Measurements from ENCODE around the gene FRMPD2. TPM values are rescaled to one million over a fixed set of nuclear protein-coding genes. Genes with fewer than 3 reads are reported as not detected.
"Not testable (repeated sequence)": the region's sequence is repeated elsewhere in the genome, so short reads cannot be mapped to it uniquely, and the experiment has no call there.

FRMPD2 gene
- total RNA-seq, 1 donor from 2014 or later, result under 0.01 TPM

- DNase-seq, result no peak
These were observed 74.7 kb downstream of the FRMPD2 start for GRCh38 chr10:48199580-48200377.

- no peak for DNase-seq
These were observed 77.1 kb downstream of the FRMPD2 start for GRCh38 chr10:48197236-48197899.

DNA sequence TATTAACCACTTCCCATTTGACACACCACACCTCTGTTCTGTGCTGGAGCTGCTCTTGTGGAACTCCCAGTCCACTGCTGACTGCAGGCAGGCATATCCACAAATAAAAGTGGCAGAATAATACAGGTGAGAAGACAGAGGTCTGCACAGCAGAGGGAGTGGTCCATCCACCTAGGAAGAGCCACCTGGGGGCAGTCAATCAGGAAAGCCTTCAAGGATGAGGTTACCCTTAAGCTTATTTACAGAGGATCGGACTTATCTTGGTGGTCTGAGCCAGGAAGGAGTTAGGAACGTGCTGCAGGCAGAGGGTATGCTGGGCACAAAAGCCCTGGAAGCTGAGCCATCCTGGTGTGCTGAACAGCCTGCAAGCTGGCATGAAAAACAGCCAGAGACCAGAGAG, 78.7 kb downstream of the FRMPD2 start:
- no peak for DNase-seq

DNA sequence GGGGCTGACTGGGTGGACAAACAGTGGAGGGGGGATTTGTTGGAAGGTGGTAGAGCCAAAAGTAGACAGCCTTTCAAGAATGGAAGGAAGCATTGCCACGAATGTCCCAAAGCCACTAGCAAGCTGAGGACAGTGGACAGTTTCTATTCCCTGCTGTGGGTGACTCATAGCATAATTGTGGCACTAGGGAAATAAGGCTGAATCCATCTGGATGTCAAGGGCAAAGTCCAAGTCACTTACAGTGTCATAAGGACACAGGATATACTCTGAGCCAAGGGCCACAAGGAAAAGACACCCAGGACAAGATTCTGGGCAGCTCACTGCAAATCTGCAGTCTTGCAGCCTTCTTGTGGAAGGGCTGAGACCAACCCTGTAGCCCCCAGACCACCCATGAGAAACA, 79.7 kb downstream of the FRMPD2 start:
- no peak for DNase-seq

- DNase-seq, result no peak
These were observed 80.9 kb downstream of the FRMPD2 start for GRCh38 chr10:48193556-48193955.

DNA sequence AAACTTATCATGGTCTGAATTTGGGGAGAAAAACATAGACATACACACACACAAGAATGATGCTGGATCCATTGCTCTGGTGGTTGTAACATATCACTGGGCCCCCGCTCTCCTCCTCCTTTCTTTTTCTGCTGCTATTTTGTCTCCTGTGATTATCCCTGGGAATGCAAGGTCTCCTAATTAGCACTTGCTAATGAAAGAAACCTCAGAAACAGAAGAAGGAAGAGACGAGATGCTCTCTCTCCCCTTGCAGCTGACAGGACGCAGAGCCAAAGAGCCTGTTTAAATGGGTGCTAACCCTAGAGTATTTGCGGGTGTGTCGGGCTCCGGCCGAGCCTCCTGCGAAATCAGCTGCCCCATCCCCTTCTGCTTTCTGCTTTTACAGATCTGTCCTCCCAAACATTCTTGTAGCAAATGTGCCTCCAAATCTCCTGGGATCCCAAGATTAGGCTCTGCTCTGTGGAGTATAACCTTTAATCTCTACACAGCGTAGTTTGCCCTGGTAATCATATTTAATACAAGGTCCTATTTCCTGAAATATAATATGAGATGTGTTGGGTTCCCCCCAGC, 81.5 kb downstream of the FRMPD2 start:
- no peak for DNase-seq

DNA sequence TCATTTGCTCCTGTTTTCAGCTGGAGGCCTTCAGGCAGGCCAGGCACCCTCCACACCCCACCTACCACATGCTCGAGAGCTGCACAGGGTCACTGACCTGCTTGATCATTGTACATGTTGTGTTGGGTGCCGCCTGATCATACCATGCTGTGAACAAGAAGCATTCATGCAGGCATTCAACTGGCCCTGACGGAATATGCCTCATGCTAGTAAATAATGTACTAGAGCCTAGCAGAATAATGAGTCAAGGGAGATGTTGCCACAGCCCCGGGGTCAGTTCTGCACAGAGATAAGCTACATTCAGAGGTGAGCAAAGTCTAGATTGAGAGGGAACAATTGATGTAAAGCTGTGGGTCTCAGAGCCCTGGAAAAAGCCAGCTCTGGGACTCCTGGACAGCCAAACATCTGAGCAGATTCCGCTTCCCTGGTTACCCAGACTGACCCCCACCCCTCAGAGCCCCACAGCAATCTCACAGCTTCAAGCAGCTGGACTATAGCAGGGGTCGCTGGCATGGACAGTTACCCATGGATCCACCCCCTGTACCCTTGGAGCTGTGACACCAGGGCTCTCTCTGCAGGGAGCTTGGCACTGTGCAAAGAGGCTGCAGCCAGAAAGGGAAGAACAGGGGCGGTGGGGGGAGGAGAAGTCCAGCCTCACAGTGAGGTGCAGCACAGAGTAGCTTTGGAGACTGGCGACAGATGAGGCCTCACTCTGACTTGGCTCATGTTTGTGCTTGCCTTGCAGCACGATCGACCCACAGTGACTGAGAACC, 86.6 kb downstream of the FRMPD2 start:
- DNase-seq, result no peak

DNA sequence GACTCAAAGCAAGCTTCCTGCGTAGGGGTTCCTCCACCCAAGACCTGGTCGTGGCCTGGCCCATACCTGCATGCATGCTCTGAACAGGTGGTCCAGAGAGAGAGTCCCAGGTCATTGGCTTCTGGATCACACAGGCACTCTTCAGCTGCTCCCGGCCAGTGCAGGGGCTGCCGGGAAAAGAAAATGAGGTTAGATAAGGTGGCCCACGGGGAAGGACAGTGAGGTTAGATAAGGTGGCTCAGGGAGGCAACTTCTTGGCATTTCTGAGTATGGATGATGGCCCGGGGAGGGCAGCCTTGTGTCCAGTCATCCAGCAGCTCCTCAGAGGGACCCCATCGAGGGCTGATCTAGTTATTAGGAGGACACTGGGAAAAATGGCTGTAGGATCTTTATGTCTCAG, 87.4 kb downstream of the FRMPD2 start:
- no peak for DNase-seq

GRCh38 chr10:48186264-48186804, 88.2 kb downstream of the FRMPD2 start:
- not testable (repeated sequence) for DNase-seq

GRCh38 chr10:48184224-48184623, 90.3 kb downstream of the FRMPD2 start:
- DNase-seq, result no peak

DNA sequence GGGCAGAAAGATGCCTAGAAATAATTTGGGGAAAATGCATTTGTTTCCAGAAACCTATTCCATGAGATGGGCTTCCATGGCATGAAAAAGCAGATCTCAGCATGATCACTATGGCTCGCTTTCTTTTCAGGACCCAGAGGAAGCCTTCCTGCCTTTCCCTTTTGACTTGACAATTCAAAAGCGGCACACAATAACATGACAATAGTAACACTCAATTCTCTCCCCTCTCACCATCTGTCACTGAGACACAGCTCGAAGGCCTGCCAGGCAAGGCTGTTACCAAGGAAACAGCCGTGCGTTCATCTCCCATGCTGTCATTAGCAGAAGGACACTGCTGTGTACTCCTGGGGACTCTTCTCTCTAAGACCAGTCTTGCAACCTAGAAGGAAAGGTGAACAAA, 101.8 kb downstream of the FRMPD2 start:
- not testable (repeated sequence) for DNase-seq

GRCh38 chr10:48160670-48161069, 113.8 kb downstream of the FRMPD2 start:
- DNase-seq, result not testable (repeated sequence)

DNA sequence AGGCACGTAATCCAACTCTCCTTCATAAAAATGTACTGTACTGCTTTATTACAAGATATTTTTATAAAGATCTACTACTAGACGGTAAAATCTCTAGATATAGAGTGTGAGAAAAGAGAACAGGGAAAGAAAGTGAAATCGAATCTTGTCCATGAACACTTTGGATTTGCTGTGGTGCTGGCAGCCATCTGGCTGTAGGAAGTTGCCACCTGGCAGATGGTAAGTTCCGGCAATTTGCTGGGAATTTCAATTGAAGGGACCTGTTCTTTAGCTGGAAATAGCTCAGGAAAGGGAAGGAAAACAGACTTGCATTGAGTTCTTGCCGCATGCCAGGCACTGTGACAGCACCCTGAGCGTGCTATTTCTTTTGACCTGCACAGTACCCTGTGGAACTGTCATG, 114.3 kb downstream of the FRMPD2 start:
- not testable (repeated sequence) for DNase-seq

DNA sequence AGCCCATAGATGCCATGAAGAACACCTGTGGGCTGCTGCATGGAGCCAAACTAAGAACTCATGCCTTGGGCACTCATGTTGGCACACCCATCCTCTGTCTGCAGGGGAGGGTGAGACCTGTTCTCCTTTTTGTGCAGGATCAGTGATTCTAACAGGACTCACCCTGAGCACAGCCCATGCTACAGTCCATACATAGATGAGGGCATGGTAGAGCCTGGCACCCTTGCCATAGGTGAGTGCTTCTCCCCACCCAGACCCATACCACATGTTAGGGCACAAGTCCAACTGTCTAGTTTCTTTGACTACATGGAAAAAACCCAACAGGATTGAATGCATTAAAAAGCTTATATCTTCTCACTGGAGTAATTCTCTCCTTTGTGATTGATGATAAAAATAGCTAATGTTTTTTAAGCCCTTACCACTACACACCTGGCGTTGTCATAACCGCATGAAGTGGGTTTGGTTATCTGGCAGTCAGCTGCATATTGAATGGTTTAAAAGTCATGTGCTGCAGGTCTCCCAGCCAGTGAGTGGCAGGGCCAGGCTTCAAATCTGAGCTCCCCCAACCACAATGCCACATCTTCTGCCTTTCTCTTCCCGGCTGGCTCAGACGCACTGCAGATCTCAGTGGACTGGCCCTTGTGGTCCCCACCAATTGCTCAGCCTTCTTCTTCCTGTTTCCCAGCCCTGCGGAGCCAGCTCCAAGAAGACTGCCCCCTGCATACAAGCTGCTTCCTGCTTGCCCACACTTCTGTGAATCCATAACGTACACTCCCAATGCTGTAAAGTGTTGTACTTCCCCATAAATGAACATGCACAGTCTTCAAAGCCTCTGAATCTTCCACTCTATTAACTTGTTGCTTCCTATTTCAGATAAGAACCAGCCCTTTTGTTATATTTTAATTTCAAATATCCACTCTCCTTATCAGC, 120.0 kb downstream of the FRMPD2 start:
- DNase-seq, result not testable (repeated sequence)

DNA sequence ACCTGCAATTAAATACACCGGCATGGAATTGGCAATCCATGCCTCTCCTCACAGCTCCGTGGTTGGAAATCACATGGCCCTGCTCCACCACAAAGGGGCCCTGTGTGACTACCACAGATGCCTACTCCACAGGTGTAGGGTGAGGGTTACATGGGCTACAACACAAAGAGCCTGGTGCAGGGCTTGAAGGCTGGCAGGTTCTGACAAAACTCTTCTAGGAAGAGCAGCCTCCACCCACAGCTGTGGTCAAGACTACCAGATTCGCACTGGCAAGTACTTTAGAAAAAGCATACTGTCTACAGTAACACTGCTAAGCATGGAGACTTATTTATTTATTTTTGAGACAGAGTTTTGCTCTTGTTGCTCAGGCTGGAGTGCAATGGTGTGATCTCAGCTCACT, 126.9 kb downstream of the FRMPD2 start:
- not testable (repeated sequence) for DNase-seq

DNA sequence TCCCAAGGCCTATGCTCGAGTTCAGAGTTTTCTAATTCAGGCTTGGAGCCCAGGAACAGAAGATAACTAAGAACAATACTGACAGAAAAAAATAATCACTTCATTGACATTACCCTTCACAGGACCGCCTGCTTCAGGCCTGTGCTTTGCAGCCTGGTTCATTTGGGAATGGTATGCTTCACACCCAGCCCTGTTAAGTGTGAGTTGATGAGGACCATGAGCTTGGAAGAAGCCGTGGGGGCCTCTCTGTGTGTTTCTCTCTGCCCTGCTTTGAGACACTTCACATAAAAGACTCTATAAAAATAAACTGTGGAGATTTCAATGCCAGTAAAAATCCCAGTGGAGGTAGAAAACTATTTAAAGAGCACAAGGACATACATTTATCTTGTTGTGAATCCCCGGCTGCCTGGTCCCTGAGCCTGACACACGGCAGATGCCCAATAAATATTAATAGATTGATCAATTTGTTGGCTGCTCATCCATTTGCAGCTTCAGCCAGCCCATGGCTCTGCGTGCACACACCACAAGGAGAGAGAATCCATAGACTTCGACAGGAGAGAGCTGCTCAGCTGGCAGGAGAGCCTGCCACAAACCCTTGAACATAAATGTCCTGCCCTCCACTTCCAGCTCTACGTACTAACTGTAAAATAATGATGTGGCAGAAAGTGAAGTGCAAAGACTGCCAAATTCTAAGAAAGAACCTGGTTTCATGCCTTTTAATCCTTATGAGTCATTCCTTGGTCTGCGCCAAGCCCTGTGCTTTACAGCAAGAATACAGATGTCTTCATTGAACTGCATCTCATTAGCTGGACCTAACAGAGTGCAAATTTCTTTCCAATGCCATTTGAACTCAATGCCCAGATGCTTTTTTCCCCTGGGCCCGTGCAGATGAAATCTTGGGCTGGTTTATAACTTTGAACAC, 130.5 kb downstream of the FRMPD2 start:
- not testable (repeated sequence) for DNase-seq

- DNase-seq, result not testable (repeated sequence)
These were observed 133.5 kb downstream of the FRMPD2 start for GRCh38 chr10:48140949-48141348.

DNA sequence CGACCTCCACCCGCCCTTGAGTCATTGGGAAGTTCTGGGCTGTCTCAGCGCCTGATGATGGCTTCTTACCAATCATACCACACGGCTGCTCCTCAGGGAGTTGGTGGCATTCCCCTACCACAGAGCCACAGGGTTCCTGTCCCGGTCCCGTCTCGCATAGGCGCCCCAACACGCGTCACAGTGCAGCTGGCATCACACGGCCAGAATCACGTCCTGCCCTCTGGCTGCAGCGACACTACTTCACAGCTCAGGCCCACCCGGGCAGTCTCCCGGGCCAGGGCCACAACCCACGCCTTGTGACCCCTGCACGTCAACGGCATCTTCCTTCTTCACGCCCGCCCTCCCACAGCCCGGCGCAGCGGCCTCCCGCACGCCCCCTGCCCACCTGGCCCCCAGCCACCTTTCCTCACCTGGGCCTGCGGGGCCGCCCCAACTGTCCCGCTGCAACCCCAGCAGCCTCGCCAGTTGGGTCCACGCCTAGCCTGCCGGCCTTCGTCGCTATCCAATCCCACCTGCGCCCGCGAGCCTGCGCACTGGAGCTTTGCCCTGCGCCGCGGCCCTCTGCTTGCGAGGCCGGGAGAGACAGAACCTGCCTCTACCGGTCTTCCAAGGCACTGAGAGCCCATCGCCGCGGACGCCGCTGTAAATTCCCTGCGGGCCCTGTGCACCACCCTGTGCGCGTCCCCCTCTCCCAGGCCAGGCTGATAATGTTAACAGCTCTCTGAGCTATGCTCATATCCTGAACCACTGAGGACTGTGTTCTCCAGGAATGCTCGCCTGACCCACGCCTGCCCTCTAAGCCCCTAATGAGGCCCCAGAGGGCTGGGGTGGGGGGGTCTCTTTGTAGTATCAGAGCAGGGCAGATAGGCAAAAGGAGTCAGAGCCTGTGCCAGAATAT, 134.3 kb downstream of the FRMPD2 start:
- DNase-seq, result not testable (repeated sequence)

GRCh38 chr10:48128954-48129353, 145.5 kb downstream of the FRMPD2 start:
- not testable (repeated sequence) for DNase-seq
